WTC11 (cell line): ENCODE results near the gene BFSP2. TPM values are rescaled to one million over a fixed set of nuclear protein-coding genes. Genes with fewer than 3 reads are reported as not detected.
A peak's percentile ranks its signal among the peaks of the same experiment; 100 is the strongest.

Source experiments
- ATAC-seq: fragments of 200-7000 bp; cut with Tn5 transposase; 2 replicates; pipeline ENCODE4 v1.10.0; 2021; ENCODE audit warnings: mild to moderate bottlenecking, moderate library complexity
- CTCF ChIA-PET: fragments of 300-600 bp; sonication (Branson Sonifier 250); formaldehyde crosslinking; loops from one replicate; lab custom pipeline; 2021; ENCODE audit warnings: antibody characterized with exemption; lab: Charles Lee
- POLR2A ChIA-PET: fragments of 350-600 bp; sonication (Branson Sonifier 250); formaldehyde crosslinking; loops from one replicate; lab custom pipeline; 2021; ENCODE audit warnings: antibody characterized with exemption; lab: Charles Lee
- DNase-seq: peaks from one replicate; pipeline ENCODE4 v3.0.0; 2021; ENCODE audit warnings: low spot score
- H3K27ac Mint-ChIP-seq: 2 replicates; pipeline ENCODE4 v1.8.0; 2021; ENCODE audit warnings: mixed read lengths
- H3K27me3 Mint-ChIP-seq: 2 replicates; pipeline ENCODE4 v1.8.0; 2021; ENCODE audit warnings: low read depth, mild to moderate bottlenecking, moderate library complexity, mixed read lengths
- H3K36me3 Mint-ChIP-seq: 2 replicates; pipeline ENCODE4 v1.8.0; 2021; ENCODE audit warnings: mixed read lengths
- H3K4me1 Mint-ChIP-seq: 2 replicates; pipeline ENCODE4 v1.8.0; 2022; ENCODE audit warnings: mixed read lengths
- H3K4me3 Mint-ChIP-seq: 2 replicates; pipeline ENCODE4 v1.8.0; 2021; ENCODE audit warnings: mild to moderate bottlenecking, moderate library complexity, mixed read lengths
- H3K9me3 Mint-ChIP-seq: 2 replicates; pipeline ENCODE4 v1.8.0; 2021; ENCODE audit warnings: mixed read lengths
- ATF1 ChIP-seq: sonication (generic); formaldehyde crosslinking; IDR thresholded peaks from 2 replicates; pipeline ENCODE4 v1.8.1; 2023; ENCODE audit warnings: mild to moderate bottlenecking, moderate library complexity, missing genetic modification reagents
- CBFB ChIP-seq: sonication (generic); formaldehyde crosslinking; IDR thresholded peaks from 2 replicates; pipeline ENCODE4 v1.8.1; 2022; ENCODE audit warnings: mild to moderate bottlenecking, low read depth, missing genetic modification reagents
- CREB1 ChIP-seq: sonication (generic); formaldehyde crosslinking; IDR thresholded peaks from 2 replicates; pipeline ENCODE4 v1.8.0; 2023; ENCODE audit warnings: mild to moderate bottlenecking, missing genetic modification reagents
- ETV6 ChIP-seq: sonication (generic); formaldehyde crosslinking; IDR thresholded peaks from 2 replicates; pipeline ENCODE4 v1.8.1; 2022; ENCODE audit warnings: mild to moderate bottlenecking, missing genetic modification reagents
- FOXJ3 ChIP-seq: sonication (generic); formaldehyde crosslinking; IDR thresholded peaks from 2 replicates; pipeline ENCODE4 v1.9.0; 2021; ENCODE audit warnings: missing genetic modification reagents, mild to moderate bottlenecking, borderline replicate concordance
- FOXP4 ChIP-seq: sonication (generic); formaldehyde crosslinking; IDR thresholded peaks from 2 replicates; pipeline ENCODE4 v1.8.0; 2022; ENCODE audit warnings: mild to moderate bottlenecking, missing genetic modification reagents
- GABPB1 ChIP-seq: sonication (generic); formaldehyde crosslinking; IDR thresholded peaks from 2 replicates; pipeline ENCODE4 v1.8.1; 2023; ENCODE audit warnings: mild to moderate bottlenecking, missing genetic modification reagents
- GTF2I ChIP-seq: fragments of 250-450 bp; sonication (Bioruptor Pico); conservative IDR thresholded peaks from 2 replicates; pipeline ENCODE4 v1.4.0; 2021; ENCODE audit warnings: mild to moderate bottlenecking
- MXD4 ChIP-seq: fragments of 250-450 bp; sonication (Bioruptor Pico); IDR thresholded peaks from 2 replicates; pipeline ENCODE4 v1.8.0; 2021; ENCODE audit warnings: mild to moderate bottlenecking, moderate library complexity, borderline replicate concordance
- NFE2L1 ChIP-seq: sonication (generic); formaldehyde crosslinking; IDR thresholded peaks from 2 replicates; pipeline ENCODE4 v1.8.1; 2023; ENCODE audit warnings: missing genetic modification reagents
- NFYB ChIP-seq: sonication (generic); formaldehyde crosslinking; conservative IDR thresholded peaks from 2 replicates; pipeline ENCODE4 v1.8.0; 2022; ENCODE audit warnings: low read depth, missing genetic modification reagents
- OVOL2 ChIP-seq: fragments of 250-450 bp; sonication (Bioruptor Pico); IDR thresholded peaks from 2 replicates; pipeline ENCODE4 v1.9.0; 2021; ENCODE audit warnings: mild to moderate bottlenecking, borderline replicate concordance
- PRRX2 ChIP-seq: fragments of 250-450 bp; sonication (Bioruptor Pico); IDR thresholded peaks from 2 replicates; pipeline ENCODE4 v1.8.0; 2021; ENCODE audit warnings: mild to moderate bottlenecking
- RELA ChIP-seq: sonication (generic); formaldehyde crosslinking; IDR thresholded peaks from 2 replicates; pipeline ENCODE4 v1.8.1; 2022; ENCODE audit warnings: missing genetic modification reagents, mild to moderate bottlenecking, borderline replicate concordance
- SMAD3 ChIP-seq: sonication (generic); formaldehyde crosslinking; IDR thresholded peaks from 2 replicates; pipeline ENCODE4 v1.8.0; 2022; ENCODE audit warnings: missing genetic modification reagents, mild to moderate bottlenecking, borderline replicate concordance
- TEAD4 ChIP-seq: sonication (generic); formaldehyde crosslinking; IDR thresholded peaks from 2 replicates; pipeline ENCODE4 v1.8.0; 2022; ENCODE audit warnings: mild to moderate bottlenecking, missing genetic modification reagents
- ZNF281 ChIP-seq: sonication (generic); formaldehyde crosslinking; IDR thresholded peaks from 2 replicates; pipeline ENCODE4 v1.8.0; 2023; ENCODE audit warnings: mild to moderate bottlenecking, missing genetic modification reagents
- ZNF317 ChIP-seq: sonication (generic); formaldehyde crosslinking; IDR thresholded peaks from 2 replicates; pipeline ENCODE4 v1.8.1; 2023; ENCODE audit warnings: low read depth, mild to moderate bottlenecking, moderate library complexity, missing genetic modification reagents, borderline replicate concordance
- ZNF423 ChIP-seq: fragments of 250-450 bp; sonication (Bioruptor Pico); IDR thresholded peaks from 2 replicates; pipeline ENCODE4 v2.1.2; 2022; ENCODE audit warnings: mild to moderate bottlenecking, moderate library complexity
- ZNF671 ChIP-seq: fragments of 250-450 bp; sonication (Bioruptor Pico); IDR thresholded peaks from 2 replicates; pipeline ENCODE4 v1.8.0; 2021; ENCODE audit warnings: mild to moderate bottlenecking
- total RNA-seq: library from RNA; stranded (reverse); gene quantifications from 3 replicates; pipeline ENCODE4 v1.2.3, GENCODE V29; 2021
- TF ChIP-seq, protein P1 (sequence below): fragments of 250-450 bp; sonication (Bioruptor Pico); IDR thresholded peaks from 2 replicates; pipeline ENCODE4 v1.9.0; 2021; ENCODE audit warnings: moderate library complexity, mild to moderate bottlenecking, inconsistent platforms, borderline replicate concordance
- TF ChIP-seq, protein P2 (sequence below): sonication (generic); formaldehyde crosslinking; IDR thresholded peaks from 2 replicates; pipeline ENCODE4 v1.8.1; 2023; ENCODE audit warnings: mild to moderate bottlenecking, missing genetic modification reagents, moderate library complexity
- TF ChIP-seq, protein P3 (sequence below): fragments of 250-450 bp; sonication (Bioruptor Pico); IDR thresholded peaks from 2 replicates; pipeline ENCODE4 v1.8.0; 2021; ENCODE audit warnings: mild to moderate bottlenecking
- TF ChIP-seq, protein P4 (sequence below): sonication (generic); formaldehyde crosslinking; IDR thresholded peaks from 2 replicates; pipeline ENCODE4 v1.8.1; 2022; ENCODE audit warnings: missing genetic modification reagents, borderline replicate concordance

The BFSP2 gene
- total RNA-seq, 1 experiment from 2014 or later, result not detected

DNA sequence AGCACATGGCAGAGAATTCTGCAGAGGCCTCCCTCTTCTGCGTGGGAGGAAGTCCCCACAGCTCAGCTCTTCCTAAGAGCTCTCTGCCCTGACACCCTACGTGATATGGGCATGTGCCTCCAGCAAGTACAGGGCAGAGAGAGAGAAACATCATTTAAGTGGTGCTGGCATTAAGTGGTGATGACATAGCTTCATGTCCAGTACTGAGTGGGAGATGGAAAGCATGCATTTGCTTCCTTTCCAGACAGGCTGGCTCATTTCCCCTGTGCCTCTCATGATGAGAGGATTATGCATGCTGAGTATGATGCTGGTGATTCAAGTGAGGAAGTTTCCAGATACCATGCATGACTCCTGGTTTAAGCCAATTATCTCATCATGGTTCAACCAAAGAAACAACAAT lies 26.9 kb downstream of the BFSP2 start:
- ChIA-PET POLR2A (no interaction called here), CTCF (no interaction called here)
- Mint-ChIP-seq H3K36me3 (no peaks in the 10 kb centered on the region; the same call in 1 of the 2 replicates), H3K4me1 (peaks cover 5% of the 10 kb centered on the region; the same call in 1 of the 2 replicates), H3K4me3 (no peak overlapping the region), H3K27ac (no peak overlapping the region), H3K9me3 (no peaks in the 10 kb centered on the region), H3K27me3 (no peaks in the 10 kb centered on the region)
- no peak for ATAC-seq
- no peak for DNase-seq
- TF ChIP-seq OVOL2, result no peak
- TF ChIP-seq, protein P1, sequence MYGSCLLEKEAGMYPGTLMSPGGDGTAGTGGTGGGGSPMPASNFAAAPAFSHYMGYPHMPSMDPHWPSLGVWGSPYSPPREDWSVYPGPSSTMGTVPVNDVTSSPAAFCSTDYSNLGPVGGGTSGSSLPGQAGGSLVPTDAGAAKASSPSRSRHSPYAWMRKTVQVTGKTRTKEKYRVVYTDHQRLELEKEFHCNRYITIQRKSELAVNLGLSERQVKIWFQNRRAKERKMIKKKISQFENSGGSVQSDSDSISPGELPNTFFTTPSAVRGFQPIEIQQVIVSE, result no peak
- no peak for TF ChIP-seq GABPB1 (CRISPR knock-in tag)
- TF ChIP-seq CREB1, result no peak
- TF ChIP-seq NFE2L1 (CRISPR knock-in tag), result no peak
- TF ChIP-seq, protein P2, sequence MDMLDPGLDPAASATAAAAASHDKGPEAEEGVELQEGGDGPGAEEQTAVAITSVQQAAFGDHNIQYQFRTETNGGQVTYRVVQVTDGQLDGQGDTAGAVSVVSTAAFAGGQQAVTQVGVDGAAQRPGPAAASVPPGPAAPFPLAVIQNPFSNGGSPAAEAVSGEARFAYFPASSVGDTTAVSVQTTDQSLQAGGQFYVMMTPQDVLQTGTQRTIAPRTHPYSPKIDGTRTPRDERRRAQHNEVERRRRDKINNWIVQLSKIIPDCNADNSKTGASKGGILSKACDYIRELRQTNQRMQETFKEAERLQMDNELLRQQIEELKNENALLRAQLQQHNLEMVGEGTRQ (CRISPR knock-in tag), result no peak
- TF ChIP-seq ZNF671, result no peak
- TF ChIP-seq GTF2I, result no peak
- TF ChIP-seq, protein P3, sequence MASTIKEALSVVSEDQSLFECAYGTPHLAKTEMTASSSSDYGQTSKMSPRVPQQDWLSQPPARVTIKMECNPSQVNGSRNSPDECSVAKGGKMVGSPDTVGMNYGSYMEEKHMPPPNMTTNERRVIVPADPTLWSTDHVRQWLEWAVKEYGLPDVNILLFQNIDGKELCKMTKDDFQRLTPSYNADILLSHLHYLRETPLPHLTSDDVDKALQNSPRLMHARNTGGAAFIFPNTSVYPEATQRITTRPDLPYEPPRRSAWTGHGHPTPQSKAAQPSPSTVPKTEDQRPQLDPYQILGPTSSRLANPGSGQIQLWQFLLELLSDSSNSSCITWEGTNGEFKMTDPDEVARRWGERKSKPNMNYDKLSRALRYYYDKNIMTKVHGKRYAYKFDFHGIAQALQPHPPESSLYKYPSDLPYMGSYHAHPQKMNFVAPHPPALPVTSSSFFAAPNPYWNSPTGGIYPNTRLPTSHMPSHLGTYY (CRISPR knock-in tag), result no peak
- no peak for TF ChIP-seq ZNF281 (CRISPR knock-in tag)
- TF ChIP-seq SMAD3 (CRISPR knock-in tag), result no peak
- TF ChIP-seq, protein P4, sequence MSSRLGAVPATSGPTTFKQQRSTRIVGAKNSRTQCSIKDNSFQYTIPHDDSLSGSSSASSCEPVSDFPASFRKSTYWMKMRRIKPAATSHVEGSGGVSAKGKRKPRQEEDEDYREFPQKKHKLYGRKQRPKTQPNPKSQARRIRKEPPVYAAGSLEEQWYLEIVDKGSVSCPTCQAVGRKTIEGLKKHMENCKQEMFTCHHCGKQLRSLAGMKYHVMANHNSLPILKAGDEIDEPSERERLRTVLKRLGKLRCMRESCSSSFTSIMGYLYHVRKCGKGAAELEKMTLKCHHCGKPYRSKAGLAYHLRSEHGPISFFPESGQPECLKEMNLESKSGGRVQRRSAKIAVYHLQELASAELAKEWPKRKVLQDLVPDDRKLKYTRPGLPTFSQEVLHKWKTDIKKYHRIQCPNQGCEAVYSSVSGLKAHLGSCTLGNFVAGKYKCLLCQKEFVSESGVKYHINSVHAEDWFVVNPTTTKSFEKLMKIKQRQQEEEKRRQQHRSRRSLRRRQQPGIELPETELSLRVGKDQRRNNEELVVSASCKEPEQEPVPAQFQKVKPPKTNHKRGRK (CRISPR knock-in tag), result no peak
- no peak for TF ChIP-seq CBFB
- TF ChIP-seq FOXJ3 (CRISPR knock-in tag), result no peak
- TF ChIP-seq ATF1, result no peak

- CTCF ChIA-PET, result no interaction called here
- POLR2A ChIA-PET, result no interaction called here
- Mint-ChIP-seq H3K9me3 (no peaks in the 10 kb centered on the region), H3K4me3 (no peak overlapping the region), H3K36me3 (no peaks in the 10 kb centered on the region; the same call in 1 of the 2 replicates), H3K27ac (no peak overlapping the region), H3K4me1 (peaks cover 5% of the 10 kb centered on the region; the same call in 1 of the 2 replicates), H3K27me3 (no peaks in the 10 kb centered on the region)
- DNase-seq (no peak), ATAC-seq (peak; percentile 27; the same call in 1 of the 2 replicates)
- TF ChIP-seq TEAD4 (CRISPR knock-in tag) (no peak), ETV6 (no peak), ZNF423 (CRISPR knock-in tag) (no peak), MXD4 (CRISPR knock-in tag) (no peak), PRRX2 (no peak), RELA (CRISPR knock-in tag) (no peak), NFYB (no peak), FOXP4 (CRISPR knock-in tag) (no peak), ZNF317 (no peak)
Measured at GRCh38 chr3:133428552-133428951, 28.7 kb downstream of the BFSP2 start.
